Stimulated activated CD4-positive, alpha-beta T cell treated with anti-CD3 and anti-CD28 coated beads, TNF-alpha, amount 100 ng/mL, for 1 hour (primary cell): ENCODE results near the gene ANKRD1.
"Not testable (repeated sequence)": the region's sequence is repeated elsewhere in the genome, so short reads cannot be mapped to it uniquely, and the experiment has no call there.

Experiments
- DNase-seq, 3 donors: peaks; one replicate each; pipeline ENCODE4 v3.0.0-alpha.2; 2020; ENCODE audit warnings: low read depth in 3 of 3, low spot score in 1 of 3

ANKRD1 gene

GRCh38 chr10:90912854-90913479 lies 7.9 kb downstream of the ANKRD1 start:
- no peak for DNase-seq

- DNase-seq = no peak
Observed at GRCh38 chr10:90912174-90912573, 8.7 kb downstream of the ANKRD1 start.

GRCh38 chr10:90911133-90912051 lies 9.5 kb downstream of the ANKRD1 start:
- DNase-seq = no peak

- DNase-seq = no peak
Observed at GRCh38 chr10:90906596-90906995, 14.3 kb downstream of the ANKRD1 start.

- no peak for DNase-seq
Observed at GRCh38 chr10:90905925-90906324, 15.0 kb downstream of the ANKRD1 start.

- not testable (repeated sequence) for DNase-seq
Observed at GRCh38 chr10:90896916-90897315, 24.0 kb downstream of the ANKRD1 start.

- no peak for DNase-seq
Observed at GRCh38 chr10:90893190-90893589, 27.7 kb downstream of the ANKRD1 start.

- DNase-seq = no peak
Observed at GRCh38 chr10:90890347-90890746, 30.5 kb downstream of the ANKRD1 start.

- no peak for DNase-seq
Observed at GRCh38 chr10:90889636-90890035, 31.3 kb downstream of the ANKRD1 start.

GRCh38 chr10:90888387-90888786 lies 32.5 kb downstream of the ANKRD1 start:
- DNase-seq = no peak

- no peak for DNase-seq
Observed at GRCh38 chr10:90887555-90887954, 33.3 kb downstream of the ANKRD1 start.

GRCh38 chr10:90885176-90885575 lies 35.7 kb downstream of the ANKRD1 start:
- DNase-seq = no peak

GRCh38 chr10:90884431-90884830 lies 36.5 kb downstream of the ANKRD1 start:
- no peak for DNase-seq

GRCh38 chr10:90880059-90880719 lies 40.7 kb downstream of the ANKRD1 start:
- DNase-seq = not testable (repeated sequence)

GRCh38 chr10:90879062-90879461 lies 41.8 kb downstream of the ANKRD1 start:
- DNase-seq = no peak

- DNase-seq = no peak
Observed at GRCh38 chr10:90872648-90873020, 48.3 kb downstream of the ANKRD1 start.

GRCh38 chr10:90871766-90872647 lies 48.9 kb downstream of the ANKRD1 start, which contains the start of gene RPP30:
Gene RPP30 (plus strand): TSS chr10:90871974. CDS start chr10:90871987, 13 bp downstream.
- DNase-seq = peak; percentile 22 to 67 (median 55)

- DNase-seq = no peak
Observed at GRCh38 chr10:90871279-90871765, 49.6 kb downstream of the ANKRD1 start.

- no peak for DNase-seq
Observed at GRCh38 chr10:90866050-90866598, 54.8 kb downstream of the ANKRD1 start.

GRCh38 chr10:90865401-90865800 lies 55.5 kb downstream of the ANKRD1 start:
- no peak for DNase-seq
